ENCODE results near the gene PTH1R.
A peak's percentile ranks its signal among the peaks of the same experiment; 100 is the strongest.

PTH1R gene

GRCh38 chr3:46865031-46865507 lies 12.5 kb upstream of the PTH1R start:
- no peaks in the 10 kb centered on the region for H3K9me3 Mint-ChIP-seq
- no peaks in the 10 kb centered on the region for H3K36me3 Mint-ChIP-seq
- no peak overlapping the region for H3K27ac Mint-ChIP-seq
- ATAC-seq (ENCODE audit: low read depth) (no peak), DNase-seq (ENCODE audit: low spot score in 2 of 2) (no peak)
- H3K4me3 Mint-ChIP-seq = no peak overlapping the region
- peaks cover 13% of the 10 kb centered on the region for H3K27me3 Mint-ChIP-seq
- H3K4me1 Mint-ChIP-seq = peaks cover 3% of the 10 kb centered on the region

GRCh38 chr3:46865546-46865945 lies 12.0 kb upstream of the PTH1R start:
- no peak overlapping the region for H3K4me3 Mint-ChIP-seq
- ATAC-seq (ENCODE audit: low read depth) = no peak
- H3K27ac Mint-ChIP-seq = no peak overlapping the region
- DNase-seq (ENCODE audit: low spot score in 2 of 2) = no peak
- H3K36me3 Mint-ChIP-seq = no peaks in the 10 kb centered on the region
- H3K9me3 Mint-ChIP-seq = no peaks in the 10 kb centered on the region
- peaks cover 3% of the 10 kb centered on the region for H3K4me1 Mint-ChIP-seq
- H3K27me3 Mint-ChIP-seq = peaks cover 14% of the 10 kb centered on the region

- ATAC-seq (ENCODE audit: low read depth) (no peak), DNase-seq (ENCODE audit: low spot score in 2 of 2) (no peak)
- Mint-ChIP-seq H3K27me3 (peaks cover 19% of the 10 kb centered on the region), H3K27ac (no peak overlapping the region), H3K4me1 (peaks cover 3% of the 10 kb centered on the region), H3K9me3 (no peaks in the 10 kb centered on the region), H3K4me3 (no peak overlapping the region), H3K36me3 (no peaks in the 10 kb centered on the region)
These were observed 11.4 kb upstream of the PTH1R start for GRCh38 chr3:46866032-46866595.

GRCh38 chr3:46866720-46867549 lies 10.6 kb upstream of the PTH1R start:
- Mint-ChIP-seq H3K36me3 (no peaks in the 10 kb centered on the region), H3K4me3 (no peak overlapping the region), H3K9me3 (no peaks in the 10 kb centered on the region), H3K4me1 (peaks cover 3% of the 10 kb centered on the region), H3K27me3 (peaks cover 19% of the 10 kb centered on the region), H3K27ac (no peak overlapping the region)
- DNase-seq (ENCODE audit: low spot score in 2 of 2) = peak; percentile 79 to 89
- ATAC-seq (ENCODE audit: low read depth) = peak; percentile 81

- peaks cover 19% of the 10 kb centered on the region for H3K27me3 Mint-ChIP-seq
- no peak for DNase-seq (ENCODE audit: low spot score in 2 of 2)
- no peaks in the 10 kb centered on the region for H3K9me3 Mint-ChIP-seq
- no peak for ATAC-seq (ENCODE audit: low read depth)
- H3K27ac Mint-ChIP-seq = no peak overlapping the region
- H3K36me3 Mint-ChIP-seq = no peaks in the 10 kb centered on the region
- H3K4me1 Mint-ChIP-seq = peaks cover 3% of the 10 kb centered on the region
- H3K4me3 Mint-ChIP-seq = no peak overlapping the region
These were observed 10.0 kb upstream of the PTH1R start for GRCh38 chr3:46867550-46867898.

DNA sequence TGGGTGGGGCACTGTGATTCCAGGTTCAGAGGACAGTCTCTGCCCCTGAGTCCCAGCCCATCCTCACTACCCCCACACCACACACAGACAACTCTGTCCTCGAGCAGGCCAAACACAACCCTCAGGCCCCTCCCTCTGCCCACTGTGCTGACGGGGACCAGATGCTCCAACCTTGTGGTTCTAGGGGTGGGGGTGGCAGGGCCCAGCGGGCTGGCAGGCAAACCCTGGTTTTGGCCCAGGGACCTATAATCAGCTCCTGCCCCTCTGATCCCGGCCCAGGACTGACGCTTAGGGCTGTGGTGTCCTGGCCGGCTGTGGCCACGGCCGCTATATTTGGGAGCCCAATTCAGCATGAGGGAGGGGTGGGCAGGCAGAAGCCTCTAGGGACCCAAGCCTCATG lies 9.2 kb upstream of the PTH1R start:
- Mint-ChIP-seq H3K36me3 (no peaks in the 10 kb centered on the region), H3K4me1 (peaks cover 8% of the 10 kb centered on the region), H3K27me3 (peaks cover 19% of the 10 kb centered on the region), H3K9me3 (no peaks in the 10 kb centered on the region), H3K4me3 (no peak overlapping the region), H3K27ac (no peak overlapping the region)
- DNase-seq (ENCODE audit: low spot score in 2 of 2) (no peak), ATAC-seq (ENCODE audit: low read depth) (no peak)

GRCh38 chr3:46868948-46869347 lies 8.6 kb upstream of the PTH1R start:
- ATAC-seq (ENCODE audit: low read depth) = no peak
- DNase-seq (ENCODE audit: low spot score in 2 of 2) = no peak
- Mint-ChIP-seq H3K4me3 (no peak overlapping the region), H3K27me3 (peaks cover 18% of the 10 kb centered on the region), H3K4me1 (peaks cover 11% of the 10 kb centered on the region), H3K27ac (no peak overlapping the region), H3K9me3 (no peaks in the 10 kb centered on the region), H3K36me3 (no peaks in the 10 kb centered on the region)

DNA sequence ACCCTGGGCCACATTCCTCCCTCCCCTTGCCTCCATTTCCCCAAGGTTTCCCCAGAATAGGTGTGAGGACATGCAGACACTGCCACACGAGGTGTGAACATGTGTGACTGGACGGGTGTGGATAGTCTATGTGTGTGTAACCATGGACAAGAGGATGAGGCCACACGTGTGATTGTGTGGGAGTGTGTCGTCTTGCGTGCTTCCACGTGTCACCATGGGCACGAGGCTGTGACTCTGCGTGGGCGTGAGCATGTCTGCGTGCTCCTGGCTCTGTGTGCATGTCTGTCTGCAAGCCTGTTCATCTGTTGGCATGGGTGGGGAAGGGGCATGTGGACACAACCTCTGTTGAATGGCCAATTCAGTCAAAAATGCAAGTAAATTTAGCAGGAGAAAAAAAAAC lies 8.1 kb upstream of the PTH1R start:
- no peaks in the 10 kb centered on the region for H3K36me3 Mint-ChIP-seq
- H3K4me3 Mint-ChIP-seq = no peak overlapping the region
- peaks cover 15% of the 10 kb centered on the region for H3K4me1 Mint-ChIP-seq
- H3K27me3 Mint-ChIP-seq = peaks cover 17% of the 10 kb centered on the region
- no peak overlapping the region for H3K27ac Mint-ChIP-seq
- DNase-seq (ENCODE audit: low spot score in 2 of 2) (no peak), ATAC-seq (ENCODE audit: low read depth) (no peak)
- no peaks in the 10 kb centered on the region for H3K9me3 Mint-ChIP-seq

- DNase-seq (ENCODE audit: low spot score in 2 of 2) (no peak), ATAC-seq (ENCODE audit: low read depth) (no peak)
- Mint-ChIP-seq H3K27me3 (peaks cover 17% of the 10 kb centered on the region), H3K4me1 (peaks cover 16% of the 10 kb centered on the region), H3K36me3 (no peaks in the 10 kb centered on the region), H3K27ac (no peak overlapping the region), H3K9me3 (no peaks in the 10 kb centered on the region), H3K4me3 (no peak overlapping the region)
These were observed 6.9 kb upstream of the PTH1R start for GRCh38 chr3:46870651-46871050.

DNA sequence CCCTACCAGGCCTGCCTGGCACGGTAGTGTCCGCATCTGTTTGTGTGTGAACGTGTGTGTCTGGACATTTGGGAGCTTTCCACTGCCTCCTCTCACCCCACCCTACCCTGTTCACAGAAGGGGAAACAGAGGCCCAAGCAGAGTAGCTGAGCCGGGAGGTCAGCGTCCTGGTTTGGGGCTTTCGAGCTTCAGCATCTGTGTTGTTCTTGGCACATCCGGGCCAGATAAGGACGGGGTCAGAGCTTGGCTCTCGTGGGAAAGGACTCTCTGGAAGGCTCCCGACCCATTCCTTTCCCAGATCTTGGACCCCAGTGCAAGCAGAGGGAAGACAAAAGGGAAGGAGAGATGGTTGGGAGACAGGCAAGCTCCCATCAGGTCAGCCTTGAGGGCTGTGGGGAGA lies 6.3 kb upstream of the PTH1R start:
- Mint-ChIP-seq H3K27ac (no peak overlapping the region), H3K4me1 (peaks cover 16% of the 10 kb centered on the region), H3K9me3 (no peaks in the 10 kb centered on the region), H3K27me3 (peaks cover 17% of the 10 kb centered on the region), H3K4me3 (no peak overlapping the region), H3K36me3 (no peaks in the 10 kb centered on the region)
- ATAC-seq (ENCODE audit: low read depth) (no peak), DNase-seq (ENCODE audit: low spot score in 2 of 2) (no peak)

DNA sequence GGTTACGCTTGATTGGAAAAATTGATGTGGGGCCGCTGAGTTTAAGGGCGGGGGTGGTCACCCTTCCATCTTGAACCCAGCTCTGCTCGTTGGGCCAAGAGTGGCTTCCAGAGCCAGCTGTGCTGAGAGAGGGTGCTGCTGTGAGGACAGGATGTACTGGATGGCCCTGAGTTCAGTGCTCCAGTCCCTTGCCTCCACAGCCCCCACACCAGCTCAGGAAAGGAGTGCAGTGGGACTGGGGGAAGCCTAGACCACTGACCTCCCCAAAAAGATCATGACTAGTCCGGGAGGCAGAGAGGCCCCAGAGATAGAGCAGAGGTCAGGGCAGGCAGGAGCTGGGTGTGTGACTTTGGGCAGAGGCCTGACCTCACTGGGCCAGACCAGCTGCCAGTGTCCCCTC lies 4.0 kb upstream of the PTH1R start:
- H3K4me1 Mint-ChIP-seq = peaks cover 13% of the 10 kb centered on the region
- no peaks in the 10 kb centered on the region for H3K9me3 Mint-ChIP-seq
- peaks cover 15% of the 10 kb centered on the region for H3K27me3 Mint-ChIP-seq
- ATAC-seq (ENCODE audit: low read depth) (no peak), DNase-seq (ENCODE audit: low spot score in 2 of 2) (no peak)
- no peaks in the 10 kb centered on the region for H3K36me3 Mint-ChIP-seq
- no peak overlapping the region for H3K4me3 Mint-ChIP-seq
- H3K27ac Mint-ChIP-seq = no peak overlapping the region

DNA sequence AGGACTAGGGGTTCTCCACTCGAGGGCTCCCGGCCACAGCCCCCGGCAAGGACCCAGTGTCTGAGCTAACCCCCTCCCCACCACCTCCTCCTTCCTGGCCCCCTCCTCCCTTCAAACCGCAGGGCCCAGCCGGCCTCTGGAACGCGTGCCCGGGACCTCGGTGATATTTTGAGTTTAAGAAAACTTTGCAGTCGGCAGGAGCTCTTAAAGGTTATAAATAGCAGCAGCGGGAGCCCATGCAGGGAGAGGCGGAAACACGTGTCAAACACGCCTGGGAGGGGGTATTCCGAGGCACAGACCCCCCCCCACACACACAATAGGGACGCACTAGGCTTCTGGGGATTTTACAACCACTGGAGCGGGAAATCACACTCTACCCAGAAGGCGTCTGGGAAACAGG lies 3.1 kb upstream of the PTH1R start:
- Mint-ChIP-seq H3K27me3 (peaks cover 15% of the 10 kb centered on the region), H3K9me3 (no peaks in the 10 kb centered on the region), H3K36me3 (no peaks in the 10 kb centered on the region), H3K4me1 (peaks cover 13% of the 10 kb centered on the region), H3K27ac (no peak overlapping the region), H3K4me3 (no peak overlapping the region)
- ATAC-seq (ENCODE audit: low read depth) = no peak
- DNase-seq (ENCODE audit: low spot score in 2 of 2) = no peak

GRCh38 chr3:46875560-46875959 lies 2.0 kb upstream of the PTH1R start:
- no peak overlapping the region for H3K27ac Mint-ChIP-seq

GRCh38 chr3:46876313-46877300 lies 914 bp upstream of the PTH1R start:
- Mint-ChIP-seq H3K27me3 (peaks cover 11% of the 10 kb centered on the region), H3K36me3 (no peaks in the 10 kb centered on the region), H3K4me1 (peaks cover 13% of the 10 kb centered on the region), H3K27ac (no peak overlapping the region), H3K9me3 (no peaks in the 10 kb centered on the region), H3K4me3 (no peak overlapping the region)
- ATAC-seq (ENCODE audit: low read depth) = no peak
- DNase-seq (ENCODE audit: low spot score in 2 of 2) = no peak

More at GRCh38 chr3:46875560-46875959, 2.0 kb upstream of the PTH1R start:
- Mint-ChIP-seq H3K4me1 (peaks cover 13% of the 10 kb centered on the region), H3K9me3 (no peaks in the 10 kb centered on the region), H3K27me3 (peaks cover 13% of the 10 kb centered on the region), H3K4me3 (no peak overlapping the region), H3K36me3 (no peaks in the 10 kb centered on the region)
- no peak for ATAC-seq (ENCODE audit: low read depth)
- DNase-seq (ENCODE audit: low spot score in 2 of 2) = no peak
